ENCODE data around the gene ATF7. TPM values are rescaled to one million over a fixed set of nuclear protein-coding genes. Genes with fewer than 3 reads are reported as not detected.
A peak's percentile ranks its signal among the peaks of the same experiment; 100 is the strongest.

The ATF7 gene
- total and polyA plus RNA-seq, 8 donors, result 48.7 to 72.5 (median 63.4) TPM

DNA sequence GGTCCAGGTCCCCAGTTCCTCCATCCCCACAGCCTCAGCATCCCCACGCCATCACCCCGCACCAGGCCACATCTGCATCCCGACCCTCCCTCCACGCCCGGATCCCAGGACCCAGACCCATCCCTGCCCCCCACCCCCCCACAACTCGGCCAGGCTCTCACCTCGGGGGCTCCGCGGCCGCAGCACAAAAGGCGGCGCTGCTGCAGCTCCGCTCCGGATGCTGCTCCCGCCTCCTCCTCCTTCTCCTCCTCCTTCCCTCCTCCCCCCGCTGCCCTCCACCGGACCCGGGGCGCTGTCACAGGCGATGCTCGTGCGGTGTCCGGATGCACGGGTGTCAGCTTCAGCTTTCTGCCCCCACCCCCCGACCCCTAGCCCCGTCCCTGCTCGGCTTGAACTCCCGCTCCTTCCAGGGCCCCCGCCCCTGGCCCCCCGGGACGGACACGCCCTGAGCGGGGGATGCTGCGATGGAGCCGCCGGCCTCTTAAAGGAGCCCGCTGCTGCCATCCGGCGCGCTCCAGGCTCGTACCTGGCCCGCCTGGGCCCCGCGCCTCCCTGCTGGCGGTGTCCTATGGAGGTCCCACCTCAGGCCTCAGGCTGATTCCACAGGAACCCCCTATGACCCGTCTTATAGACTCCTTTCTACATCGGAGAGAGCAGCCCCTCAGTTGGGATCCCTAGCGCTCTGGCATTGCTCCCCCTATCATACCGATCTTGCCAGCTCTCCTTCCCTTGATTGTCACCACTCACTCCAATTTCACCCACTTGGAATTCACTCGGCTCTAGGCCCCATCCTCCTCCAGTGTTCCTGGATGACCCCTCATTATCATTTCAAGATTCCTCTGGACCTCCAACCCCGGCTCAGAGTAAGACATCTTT lies 126.7 kb downstream of the ATF7 start, which contains the start of gene MAP3K12:
Gene MAP3K12, minus strand, starts transcription at position 193 of the 876 bp plus-strand sequence. CDS start 12,067 bp downstream, outside the sequence.
- Histone ChIP-seq H3K4me3 (peak within 1 kb of the TSS; percentile 66 to 77), H3K27me3 (no peaks in the 10 kb centered on the region), H3K27ac (peak within 1 kb of the TSS; percentile 98), H3K4me1 (peaks cover 29 to 60% of the 10 kb centered on the region in 2 donors), H3K9me3 (no peaks in the 10 kb centered on the region), H3K36me3 (peaks cover 0 to 8% of the 10 kb centered on the region in 2 donors)
- TF ChIP-seq, protein P1, sequence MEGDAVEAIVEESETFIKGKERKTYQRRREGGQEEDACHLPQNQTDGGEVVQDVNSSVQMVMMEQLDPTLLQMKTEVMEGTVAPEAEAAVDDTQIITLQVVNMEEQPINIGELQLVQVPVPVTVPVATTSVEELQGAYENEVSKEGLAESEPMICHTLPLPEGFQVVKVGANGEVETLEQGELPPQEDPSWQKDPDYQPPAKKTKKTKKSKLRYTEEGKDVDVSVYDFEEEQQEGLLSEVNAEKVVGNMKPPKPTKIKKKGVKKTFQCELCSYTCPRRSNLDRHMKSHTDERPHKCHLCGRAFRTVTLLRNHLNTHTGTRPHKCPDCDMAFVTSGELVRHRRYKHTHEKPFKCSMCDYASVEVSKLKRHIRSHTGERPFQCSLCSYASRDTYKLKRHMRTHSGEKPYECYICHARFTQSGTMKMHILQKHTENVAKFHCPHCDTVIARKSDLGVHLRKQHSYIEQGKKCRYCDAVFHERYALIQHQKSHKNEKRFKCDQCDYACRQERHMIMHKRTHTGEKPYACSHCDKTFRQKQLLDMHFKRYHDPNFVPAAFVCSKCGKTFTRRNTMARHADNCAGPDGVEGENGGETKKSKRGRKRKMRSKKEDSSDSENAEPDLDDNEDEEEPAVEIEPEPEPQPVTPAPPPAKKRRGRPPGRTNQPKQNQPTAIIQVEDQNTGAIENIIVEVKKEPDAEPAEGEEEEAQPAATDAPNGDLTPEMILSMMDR (IDR thresholded peaks at IDR 0.05), result no peak
- intact Hi-C loops (cut with DNase I), result loop anchor here in 1 of 2 donors (10.0 kb wide), 1 partner anchor 175 kb away; the partner anchor contains the start of gene AAAS
- ATAC-seq, result peak; percentile 5
- DNase-seq, result peak in 3 of 4 donors; percentile 75 to 89 (median 77)

DNA sequence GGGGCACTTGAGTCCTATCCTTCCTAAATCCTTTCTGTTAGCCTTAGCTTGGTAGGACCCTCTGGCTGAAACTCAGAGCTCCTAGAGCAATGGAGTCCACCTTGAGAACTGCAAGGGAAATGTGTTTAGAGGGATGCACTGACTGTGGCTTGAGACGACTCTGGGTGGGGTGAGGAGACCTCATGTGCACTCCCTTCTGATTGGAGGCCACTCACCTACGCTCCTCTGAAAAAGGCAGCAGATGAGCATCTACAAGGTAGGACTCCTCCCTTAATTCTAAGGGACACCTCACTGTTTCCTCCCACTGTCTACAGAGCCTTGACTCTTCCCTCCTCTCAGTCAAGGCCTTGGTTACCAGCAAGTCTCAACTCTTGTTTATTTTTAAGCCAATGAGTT lies 127.9 kb downstream of the ATF7 start:
- Histone ChIP-seq H3K27me3 (no peaks in the 10 kb centered on the region), H3K36me3 (no peaks in the 10 kb centered on the region), H3K4me3 (no peak overlapping the region), H3K27ac (no peak overlapping the region), H3K9me3 (no peaks in the 10 kb centered on the region), H3K4me1 (peaks cover 38 to 65% of the 10 kb centered on the region in 2 donors)
- TF ChIP-seq, protein P1 (IDR thresholded peaks at IDR 0.05), result no peak
- intact Hi-C loops (cut with DNase I), result no loop called here
- DNase-seq, result no peak
- no peak for ATAC-seq

- H3K27ac ChIP-seq, result no peak overlapping the region
- H3K9me3 ChIP-seq, result no peaks in the 10 kb centered on the region
- DNase-seq (no peak), ATAC-seq (no peak)
- no peak overlapping the region for H3K4me3 ChIP-seq
- no peaks in the 10 kb centered on the region for H3K27me3 ChIP-seq
- no peaks in the 10 kb centered on the region for H3K36me3 ChIP-seq
- H3K4me1 ChIP-seq, result peaks cover 33 to 63% of the 10 kb centered on the region in 2 donors
- TF ChIP-seq, protein P1 (IDR thresholded peaks at IDR 0.05), result no peak
- intact Hi-C loops (cut with DNase I), result no loop called here
Measured at GRCh38 chr12:53497461-53497860, 128.7 kb downstream of the ATF7 start.

GRCh38 chr12:53496752-53497032 lies 129.5 kb downstream of the ATF7 start:
- H3K27ac ChIP-seq, result peak overlapping the region; percentile 61 to 67
- intact Hi-C loops (cut with DNase I), result no loop called here
- ATAC-seq (no peak), DNase-seq (no peak)
- TF ChIP-seq, protein P1 (IDR thresholded peaks at IDR 0.05), result no peak
- H3K36me3 ChIP-seq, result no peaks in the 10 kb centered on the region
- peaks cover 27 to 61% of the 10 kb centered on the region in 2 donors for H3K4me1 ChIP-seq
- no peaks in the 10 kb centered on the region for H3K9me3 ChIP-seq
- no peak overlapping the region for H3K4me3 ChIP-seq
- H3K27me3 ChIP-seq, result no peaks in the 10 kb centered on the region

DNA sequence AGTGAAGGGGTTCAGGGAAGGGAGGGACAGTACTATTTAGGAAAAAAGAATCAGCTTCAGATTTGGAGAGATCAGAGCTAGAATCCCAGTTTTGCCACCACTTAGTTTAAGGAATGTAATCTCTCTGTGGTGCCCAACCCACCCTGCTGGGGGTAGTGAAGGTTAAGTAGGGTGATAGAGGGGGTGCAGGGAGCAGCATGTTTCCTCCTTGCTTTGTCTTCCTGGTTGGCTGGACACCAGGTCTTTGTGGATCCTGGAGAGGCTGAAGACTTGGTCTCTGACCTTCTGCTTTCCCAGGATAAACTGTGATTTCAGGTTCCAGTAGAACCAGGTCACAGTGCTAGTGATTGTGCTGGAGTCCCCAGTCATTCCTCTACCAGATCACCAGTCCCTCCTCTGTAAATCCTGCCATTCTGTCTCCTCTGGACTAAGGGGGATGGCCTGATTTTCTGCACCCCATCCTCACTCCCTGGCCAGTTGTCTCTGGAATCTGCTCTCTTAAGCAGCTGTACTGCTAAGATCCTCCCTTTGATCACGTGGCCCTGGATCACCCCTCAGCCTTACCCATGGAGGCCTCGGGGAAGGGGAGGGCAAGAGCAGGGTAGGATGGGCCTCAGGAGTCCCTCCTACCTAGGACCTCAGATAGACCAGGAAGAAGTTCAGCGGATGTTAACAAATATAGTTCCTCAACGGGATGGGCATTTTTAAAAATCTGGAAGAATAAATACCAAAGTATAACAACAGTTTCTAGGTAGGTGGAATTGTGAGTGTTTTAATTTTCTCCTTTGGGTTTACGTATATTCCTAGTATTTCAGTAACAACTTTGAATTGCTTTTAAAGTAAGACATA lies 130.1 kb downstream of the ATF7 start:
- no peaks in the 10 kb centered on the region for H3K27me3 ChIP-seq
- no peaks in the 10 kb centered on the region for H3K9me3 ChIP-seq
- TF ChIP-seq, protein P1 (IDR thresholded peaks at IDR 0.05), result no peak
- H3K4me3 ChIP-seq, result no peak overlapping the region
- DNase-seq (peak in 2 of 4 donors; percentile 72 to 90), ATAC-seq (no peak)
- H3K4me1 ChIP-seq, result peaks cover 25 to 58% of the 10 kb centered on the region in 2 donors
- H3K27ac ChIP-seq, result peak overlapping the region; percentile 61 to 67
- H3K36me3 ChIP-seq, result no peaks in the 10 kb centered on the region
- intact Hi-C loops (cut with DNase I), result no loop called here

Data from left lung (tissue), 10 donors.